Activated CD8-positive, alpha-beta memory T cell treated with anti-CD3 and anti-CD28 coated beads, Interleukin-2, amount 10 ng/mL, durations not matched to agents 7 days and 5 days (primary cell): Measurements from ENCODE around the gene HRCT1. TPM values are rescaled to one million over a fixed set of nuclear protein-coding genes. Genes with fewer than 3 reads are reported as not detected.

Experiments used
- ATAC-seq: fragments of 150-1000 bp; cut with Tn5 transposase; one replicate; pipeline ENCODE4 v1.10.0; 2021; ENCODE audit warnings: moderate library complexity
- CTCF ChIA-PET: fragments of 350-600 bp; sonication (Branson Sonifier 250); formaldehyde crosslinking; loops from one replicate; lab custom pipeline; 2021; ENCODE audit warnings: antibody characterized with exemption; lab: Charles Lee
- DNase-seq: peaks from one replicate; pipeline ENCODE4 v3.0.0-alpha.2; 2020
- H3K27ac Mint-ChIP-seq: one replicate; pipeline ENCODE4 v1.8.0; 2021; ENCODE audit warnings: mild to moderate bottlenecking, mixed read lengths
- H3K27me3 Mint-ChIP-seq: one replicate; pipeline ENCODE4 v1.8.0; 2021; ENCODE audit warnings: mixed read lengths
- H3K36me3 Mint-ChIP-seq: one replicate; pipeline ENCODE4 v1.8.0; 2021; ENCODE audit warnings: mild to moderate bottlenecking, mixed read lengths
- H3K4me1 Mint-ChIP-seq: one replicate; pipeline ENCODE4 v1.8.0; 2021; ENCODE audit warnings: mixed read lengths
- H3K4me3 Mint-ChIP-seq: one replicate; pipeline ENCODE4 v1.8.0; 2021; ENCODE audit warnings: mild to moderate bottlenecking, moderate library complexity, mixed read lengths
- H3K9me3 Mint-ChIP-seq: one replicate; pipeline ENCODE4 v1.8.0; 2022; ENCODE audit warnings: low read depth, mixed read lengths
- total RNA-seq, 2 experiments: library from RNA; stranded (reverse); gene quantifications; one replicate each; pipeline ENCODE4 v1.2.3, GENCODE V29; 2021

HRCT1 gene
- total RNA-seq, 2 experiments from 2014 or later: not detected

DNA sequence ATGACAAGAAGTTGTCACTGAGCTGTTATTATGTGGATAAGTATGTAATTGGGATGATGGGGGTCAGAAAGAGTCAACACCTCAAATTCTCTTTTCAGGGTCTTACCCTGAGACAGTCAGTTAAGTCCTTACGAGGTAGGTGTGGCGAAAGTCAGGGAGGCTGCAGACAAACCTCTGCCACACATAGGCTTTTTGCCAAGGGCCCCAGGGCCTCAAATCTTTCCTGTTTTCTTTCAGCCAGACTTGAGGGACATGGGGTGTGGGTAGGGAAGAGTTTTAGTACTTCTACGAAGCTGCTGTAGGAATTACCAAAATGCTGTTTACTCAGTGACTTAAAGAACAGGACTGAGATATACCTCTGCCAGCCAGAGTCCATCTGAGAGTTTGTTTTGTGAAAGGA, 38.2 kb downstream of the HRCT1 start:
- no peak overlapping the region for H3K4me3 Mint-ChIP-seq
- H3K4me1 Mint-ChIP-seq: peaks cover 14% of the 10 kb centered on the region
- H3K27ac Mint-ChIP-seq: no peak overlapping the region
- DNase-seq (no peak), ATAC-seq (no peak)
- no peaks in the 10 kb centered on the region for H3K27me3 Mint-ChIP-seq
- H3K9me3 Mint-ChIP-seq: no peaks in the 10 kb centered on the region
- CTCF ChIA-PET: interaction anchor here (0.5 to 6.0 kb wide), 11 partner anchors 8 to 246 kb away, joined by 3 to 32 read pairs (median 5); partner anchors contain the start of gene CLTA
- no peaks in the 10 kb centered on the region for H3K36me3 Mint-ChIP-seq

DNA sequence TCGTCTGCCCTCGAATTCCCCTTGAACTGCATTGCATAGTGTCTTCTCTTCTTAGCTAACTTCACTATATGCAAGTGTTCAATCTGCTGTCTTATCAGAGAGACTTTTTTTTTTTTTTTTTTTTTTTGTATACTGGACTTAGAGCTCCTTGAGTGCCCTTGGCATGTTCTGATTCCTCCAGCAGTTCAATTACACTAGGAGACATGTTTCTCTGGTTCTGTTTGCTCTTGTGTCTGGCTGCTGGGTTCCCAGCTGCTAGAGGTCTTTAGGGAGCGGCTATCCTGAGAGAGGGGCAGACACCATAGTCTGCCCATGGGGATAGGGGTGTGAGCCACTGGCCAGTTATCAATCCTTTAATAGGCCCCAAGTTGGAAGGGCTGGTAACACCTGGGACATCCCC, 38.8 kb downstream of the HRCT1 start:
- Mint-ChIP-seq H3K4me1 (peaks cover 13% of the 10 kb centered on the region), H3K36me3 (no peaks in the 10 kb centered on the region), H3K9me3 (no peaks in the 10 kb centered on the region), H3K4me3 (no peak overlapping the region), H3K27me3 (no peaks in the 10 kb centered on the region), H3K27ac (no peak overlapping the region)
- ATAC-seq: no peak
- DNase-seq: no peak
- CTCF ChIA-PET: interaction anchor here (0.5 to 6.0 kb wide), 18 partner anchors 9 to 462 kb away, joined by 3 to 32 read pairs (median 4); no protein-coding TSS in a partner anchor

DNA sequence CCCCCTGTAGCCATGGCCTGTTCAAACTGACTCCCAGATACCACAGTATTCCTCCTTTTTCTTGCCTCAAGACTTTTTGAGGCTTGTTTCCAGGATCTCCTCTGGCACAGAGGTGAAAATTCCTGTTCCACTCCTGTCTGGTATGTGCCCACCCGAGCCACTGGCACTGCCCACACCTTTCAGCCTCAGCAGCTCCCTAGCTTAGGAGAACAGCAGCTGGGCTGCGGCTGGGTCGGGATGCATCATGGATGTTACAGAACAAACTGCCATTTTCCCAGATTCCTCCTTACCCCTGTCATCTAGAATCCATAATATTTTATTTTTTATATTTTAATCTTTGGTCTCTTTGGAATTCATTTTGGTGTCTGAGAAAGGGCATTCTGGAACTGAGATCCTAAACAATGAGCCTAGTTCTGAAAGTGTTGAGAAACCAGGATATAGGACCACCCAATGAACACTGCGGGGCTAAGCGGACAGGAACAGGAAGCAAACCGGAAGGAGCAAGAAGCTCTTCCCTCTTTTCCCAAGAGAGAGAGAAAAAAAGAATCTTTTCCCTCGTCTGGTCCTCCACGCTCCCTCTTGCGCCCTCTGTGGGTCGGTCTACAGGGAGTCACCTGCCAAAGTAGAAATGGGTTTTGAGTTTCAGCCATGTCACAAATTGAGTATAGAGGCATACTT, 39.5 kb downstream of the HRCT1 start:
- peak; percentile 49 for ATAC-seq
- Mint-ChIP-seq H3K9me3 (no peaks in the 10 kb centered on the region), H3K27me3 (peaks cover 3% of the 10 kb centered on the region), H3K27ac (no peak overlapping the region), H3K4me3 (no peak overlapping the region), H3K36me3 (no peaks in the 10 kb centered on the region), H3K4me1 (peaks cover 9% of the 10 kb centered on the region)
- CTCF ChIA-PET: interaction anchor here (0.7 to 6.0 kb wide), 16 partner anchors 10 to 462 kb away, joined by 3 to 32 read pairs (median 5); no protein-coding TSS in a partner anchor
- peak; percentile 69 for DNase-seq

DNA sequence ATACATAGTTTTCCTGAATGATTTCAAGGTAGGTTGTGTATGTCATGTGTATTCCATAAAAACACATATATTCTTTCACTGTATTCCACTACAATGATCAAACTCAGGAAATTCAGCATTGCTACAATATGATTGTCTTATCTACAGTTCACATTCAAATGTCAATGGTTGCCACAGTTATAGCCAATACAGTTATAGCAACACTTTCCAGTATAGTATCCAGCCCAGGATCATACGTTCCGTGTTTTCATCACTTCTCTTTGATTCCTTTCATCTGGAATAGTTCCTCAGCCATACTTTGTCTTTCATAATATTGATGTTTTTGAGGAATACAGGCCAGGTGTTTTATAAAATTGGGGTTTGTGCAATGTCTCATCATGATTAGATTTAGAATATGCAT, 42.4 kb downstream of the HRCT1 start:
- CTCF ChIA-PET: no interaction called here
- no peak overlapping the region for H3K4me3 Mint-ChIP-seq
- H3K36me3 Mint-ChIP-seq: no peaks in the 10 kb centered on the region
- no peak overlapping the region for H3K27ac Mint-ChIP-seq
- ATAC-seq: no peak
- H3K9me3 Mint-ChIP-seq: no peaks in the 10 kb centered on the region
- DNase-seq: no peak
- H3K27me3 Mint-ChIP-seq: peaks cover 15% of the 10 kb centered on the region
- peaks cover 4% of the 10 kb centered on the region for H3K4me1 Mint-ChIP-seq

DNA sequence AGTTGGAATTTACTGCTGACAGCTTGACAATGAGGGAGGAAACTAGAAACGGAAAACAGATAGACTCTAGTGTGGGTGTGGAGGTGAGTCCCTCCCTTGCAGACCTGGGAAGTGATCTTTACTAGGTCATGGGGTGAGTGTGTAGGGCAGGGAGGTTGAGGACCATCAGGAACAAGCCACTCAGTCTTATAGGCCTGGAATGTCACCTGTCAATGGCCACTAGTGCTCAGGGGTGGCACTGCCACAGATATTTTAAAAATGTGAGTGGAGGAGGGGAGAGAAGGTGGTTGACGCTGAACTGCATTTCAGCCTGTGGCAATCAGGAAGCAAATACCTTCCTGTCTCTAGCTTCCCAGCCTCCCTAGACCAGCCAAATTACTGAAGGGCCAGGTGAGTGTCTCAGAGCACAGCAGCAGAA, 42.9 kb downstream of the HRCT1 start:
- CTCF ChIA-PET: no interaction called here
- no peak for ATAC-seq
- Mint-ChIP-seq H3K27ac (no peak overlapping the region), H3K27me3 (peaks cover 19% of the 10 kb centered on the region), H3K4me3 (no peak overlapping the region), H3K36me3 (no peaks in the 10 kb centered on the region), H3K4me1 (peaks cover 4% of the 10 kb centered on the region), H3K9me3 (no peaks in the 10 kb centered on the region)
- no peak for DNase-seq

DNA sequence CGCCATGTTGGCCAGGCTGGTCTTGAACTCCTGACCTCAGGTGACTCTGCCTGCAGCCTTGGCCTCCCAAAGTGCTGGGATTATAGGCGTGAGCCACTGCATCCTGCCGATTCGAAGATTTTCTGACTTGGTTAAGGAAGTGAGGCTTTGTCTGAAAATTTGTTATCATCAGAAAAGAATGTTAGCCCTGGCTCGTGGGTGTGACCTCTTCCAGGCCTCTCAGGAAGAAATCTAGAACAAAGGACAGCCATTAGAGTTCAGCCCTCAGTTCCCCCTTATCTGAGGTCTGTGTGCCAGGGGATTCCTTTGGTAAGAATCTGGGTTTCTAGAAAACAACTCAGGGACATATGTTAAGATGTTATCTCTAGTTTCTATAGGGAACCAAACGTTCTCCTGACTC, 45.7 kb downstream of the HRCT1 start:
- Mint-ChIP-seq H3K4me1 (no peaks in the 10 kb centered on the region), H3K27me3 (peaks cover 32% of the 10 kb centered on the region)

DNA sequence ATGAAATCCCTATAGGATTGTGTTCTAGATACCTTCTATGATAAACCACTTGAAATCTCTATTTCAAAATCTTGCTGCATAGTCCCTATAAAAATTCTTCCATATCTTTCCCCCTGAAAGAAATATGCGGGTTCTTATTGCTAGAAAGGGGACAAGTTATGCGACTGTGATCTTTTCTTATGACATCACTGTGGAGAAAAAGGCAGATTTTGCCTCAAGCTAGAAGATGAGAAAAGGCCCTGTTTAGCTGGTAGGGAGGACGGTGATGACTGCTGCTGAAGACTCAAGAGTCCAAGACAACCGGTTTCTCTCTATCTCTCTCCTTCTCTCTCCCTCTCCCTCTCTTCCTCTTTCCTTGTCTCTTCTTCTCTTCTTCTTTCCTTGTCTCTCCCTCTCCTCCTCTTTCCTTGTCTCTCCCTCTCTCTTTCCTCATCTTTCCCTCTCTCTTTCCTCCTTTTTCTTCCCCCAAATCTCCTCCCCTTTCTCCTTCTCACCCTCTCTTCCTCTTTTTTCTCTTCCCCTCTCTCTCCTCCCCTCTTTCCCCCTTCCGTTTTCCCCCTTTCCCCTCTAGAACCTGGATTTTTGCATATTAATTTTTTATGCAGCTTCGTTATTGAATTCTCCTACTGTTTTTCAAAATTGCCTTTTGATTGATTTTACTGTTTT, 46.7 kb downstream of the HRCT1 start:
- H3K36me3 Mint-ChIP-seq: no peaks in the 10 kb centered on the region
- no peaks in the 10 kb centered on the region for H3K4me1 Mint-ChIP-seq
- CTCF ChIA-PET: interaction anchor here (1.0 to 2.2 kb wide), 6 partner anchors 12 to 70 kb away, joined by 3 to 13 read pairs (median 8); no protein-coding TSS in a partner anchor
- ATAC-seq (no peak), DNase-seq (no peak)
- peaks cover 38% of the 10 kb centered on the region for H3K27me3 Mint-ChIP-seq
- H3K9me3 Mint-ChIP-seq: no peaks in the 10 kb centered on the region
- no peak overlapping the region for H3K27ac Mint-ChIP-seq
- H3K4me3 Mint-ChIP-seq: no peak overlapping the region

More for the DNA sequence above, 45.7 kb downstream of the HRCT1 start:
- Mint-ChIP-seq H3K27ac (no peak overlapping the region), H3K4me3 (no peak overlapping the region), H3K9me3 (no peaks in the 10 kb centered on the region), H3K36me3 (no peaks in the 10 kb centered on the region)
- ATAC-seq (no peak), DNase-seq (no peak)
- CTCF ChIA-PET: interaction anchor here (0.6 to 2.2 kb wide), 5 partner anchors 11 to 71 kb away, joined by 3 to 13 read pairs (median 10); no protein-coding TSS in a partner anchor

DNA sequence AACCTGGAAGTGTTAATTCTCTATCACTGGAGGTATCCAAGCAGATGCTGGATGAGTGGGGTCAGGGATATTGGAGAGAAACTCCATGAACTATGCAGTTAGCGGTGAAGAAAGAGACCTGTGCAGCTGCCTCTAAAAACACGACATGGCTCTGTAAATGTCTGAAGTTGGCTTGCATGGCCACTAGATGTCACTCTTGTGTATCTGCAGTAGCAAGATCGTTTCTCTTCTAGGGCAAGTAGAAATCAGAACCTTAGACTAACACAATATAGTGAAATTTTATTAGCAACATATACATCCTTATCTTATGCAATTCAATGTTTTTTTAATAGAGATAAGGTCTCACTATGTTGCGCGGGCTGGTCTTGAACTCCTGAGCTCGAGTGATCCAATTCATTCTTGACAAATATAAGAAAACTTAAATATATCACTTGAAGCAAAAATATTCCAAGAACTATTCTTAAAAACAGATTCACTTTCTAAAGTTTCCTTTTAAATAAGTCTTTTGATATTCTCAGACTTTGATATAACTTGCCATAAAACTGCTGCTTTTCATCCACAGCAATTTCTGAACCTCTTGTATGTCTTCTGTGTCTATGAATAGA, 49.0 kb downstream of the HRCT1 start:
- Mint-ChIP-seq H3K27ac (no peak overlapping the region), H3K36me3 (no peaks in the 10 kb centered on the region), H3K9me3 (no peaks in the 10 kb centered on the region), H3K4me3 (no peak overlapping the region), H3K4me1 (no peaks in the 10 kb centered on the region), H3K27me3 (peaks cover 48% of the 10 kb centered on the region)
- DNase-seq: peak; percentile 68
- CTCF ChIA-PET: interaction anchor here (0.6 to 3.2 kb wide), 23 partner anchors 8 to 150 kb away, joined by 3 to 29 read pairs (median 4); partner anchors contain the start of gene SPAAR
- peak; percentile 68 for ATAC-seq

DNA sequence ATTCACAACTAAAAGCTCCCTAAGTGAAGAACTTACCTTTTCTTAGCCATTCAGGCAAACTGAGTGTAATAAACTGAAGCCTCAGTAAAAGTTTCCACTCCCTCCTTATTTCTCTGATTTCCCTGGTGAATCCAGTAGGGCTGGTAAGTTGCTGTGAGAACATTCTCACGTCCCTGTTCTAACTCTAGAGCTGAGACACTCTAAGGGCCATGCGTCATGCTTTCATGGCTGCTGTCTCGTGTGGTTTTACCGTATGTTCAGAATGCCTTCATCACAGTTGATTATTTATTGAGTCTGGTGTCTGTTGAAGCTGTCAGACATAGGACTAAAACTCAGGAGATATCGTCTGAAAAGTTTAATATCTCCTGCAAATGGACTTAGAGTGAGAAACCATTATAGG, 50.6 kb downstream of the HRCT1 start:
- H3K27me3 Mint-ChIP-seq: peaks cover 52% of the 10 kb centered on the region
- DNase-seq: no peak
- H3K4me1 Mint-ChIP-seq: no peaks in the 10 kb centered on the region
- CTCF ChIA-PET: interaction anchor here (0.6 to 3.2 kb wide), 6 partner anchors 12 to 1102 kb away, joined by 3 to 29 read pairs (median 4); no protein-coding TSS in a partner anchor
- ATAC-seq: no peak
- no peak overlapping the region for H3K27ac Mint-ChIP-seq
- no peaks in the 10 kb centered on the region for H3K36me3 Mint-ChIP-seq
- H3K9me3 Mint-ChIP-seq: no peaks in the 10 kb centered on the region
- no peak overlapping the region for H3K4me3 Mint-ChIP-seq

Other genes starting within 250 kb of the HRCT1 start
- gene RMRP, start 248.2 kb upstream of the HRCT1 start, total RNA-seq: over 10,000 TPM in 1 of 2 experiments, 1,000 to 10,000 TPM in 1; 6,751 to 13,083 TPM
- 10 to 100 TPM; 28.7 to 29.4 TPM for gene CCDC107, start 247.9 kb upstream of the HRCT1 start, total RNA-seq
- 10 to 100 TPM; 14.5 to 21.1 TPM for gene ARHGEF39, start 241.0 kb upstream of the HRCT1 start, total RNA-seq
- gene CA9, start 232.3 kb upstream of the HRCT1 start, total RNA-seq: under 1 TPM; 0.21 to 0.85 TPM
- gene TPM2, start 216.3 kb upstream of the HRCT1 start, total RNA-seq: 10 to 100 TPM in 1 of 2 experiments, 1 to 10 TPM in 1; 6.1 to 12.1 TPM
- gene TLN1, start 174.0 kb upstream of the HRCT1 start, total RNA-seq: 100 to 1,000 TPM; 372 to 374 TPM
- 10 to 100 TPM; 20.5 to 24.7 TPM for gene CREB3, start 173.5 kb upstream of the HRCT1 start, total RNA-seq
- gene GBA2, start 157.0 kb upstream of the HRCT1 start, total RNA-seq: 10 to 100 TPM; 57.7 to 58.8 TPM
- 10 to 100 TPM; 21.0 to 23.6 TPM for gene RGP1, start 156.9 kb upstream of the HRCT1 start, total RNA-seq
- gene MSMP, start 151.9 kb upstream of the HRCT1 start, total RNA-seq: not detected
- gene NPR2, start 114.6 kb upstream of the HRCT1 start, total RNA-seq: 10 to 100 TPM; 12.4 to 13.4 TPM
- gene SPAG8, start 93.9 kb upstream of the HRCT1 start, total RNA-seq: 1 to 10 TPM; 1.2 to 1.4 TPM
- 10 to 100 TPM; 68.9 to 73.5 TPM for gene HINT2, start 91.2 kb upstream of the HRCT1 start, total RNA-seq
- not detected for gene FAM221B, start 77.5 kb upstream of the HRCT1 start, total RNA-seq
- 1 to 10 TPM; 1.2 to 3.5 TPM for gene TMEM8B, start 77.0 kb upstream of the HRCT1 start, total RNA-seq
- gene OR13J1, start 35.8 kb upstream of the HRCT1 start, total RNA-seq: not detected
- gene SPAAR, start 3.3 kb downstream of the HRCT1 start, total RNA-seq: not detected
- gene OR2S2, start 52.0 kb downstream of the HRCT1 start, total RNA-seq: not detected
- gene RECK, start 130.7 kb downstream of the HRCT1 start, total RNA-seq: 1 to 10 TPM; 6.1 to 8.1 TPM
- 10 to 100 TPM; 28.4 to 49.8 TPM for gene GLIPR2, start 230.5 kb downstream of the HRCT1 start, total RNA-seq